A549 treated with dexamethasone at 1 μM for 4 hours (cell line): Measurements from ENCODE around the gene DMAC2L. TPM values are rescaled to one million over a fixed set of nuclear protein-coding genes. Genes with fewer than 3 reads are reported as not detected.

ENCODE experiments used
- total RNA-seq: library from RNA; stranded (reverse); fragments of 200-300 nt; extraction: Qiagen RNA extraction; gene quantifications from 5 replicates; pipeline ENCODE4 v1.2.3, GENCODE V29; 2022

DMAC2L gene
- 10.0 to 13.4 TPM (median 11.2 TPM) in 5 replicates for total RNA-seq

GRCh38 chr14:50311972-50312733, at the start of gene DMAC2L, which contains the start of gene L2HGDH:
Gene DMAC2L, plus strand, starts transcription at chr14:50312324. Its CDS starts 9,164 bp downstream, at chr14:50321488.
Gene L2HGDH, minus strand, starts transcription at chr14:50312229. Its CDS starts 79 bp downstream, at chr14:50312150.

Other genes with a start within 250 kb of the DMAC2L start
- gene VCPKMT, start 195.8 kb upstream of the DMAC2L start, total RNA-seq, result 6.5 to 9.1 TPM (median 8.5 TPM) in 5 replicates
- 9.6 to 14.5 TPM (median 12.9 TPM) in 5 replicates for gene SOS2, start 80.7 kb upstream of the DMAC2L start, total RNA-seq
- 9.2 to 11.9 TPM (median 10.1 TPM) in 5 replicates for gene L2HGDH, start 95 bp upstream of the DMAC2L start, total RNA-seq
- gene CDKL1, start 84.6 kb downstream of the DMAC2L start, total RNA-seq, result 8.9 to 15.7 TPM (median 10.2 TPM) in 5 replicates
- gene MAP4K5, start 220.2 kb downstream of the DMAC2L start, total RNA-seq, result 27.3 to 39.1 TPM (median 33.4 TPM) in 5 replicates
- gene ATL1, start 247.8 kb downstream of the DMAC2L start, total RNA-seq, result 4.8 to 6.5 TPM (median 5.5 TPM) in 5 replicates